Epithelial cell of esophagus (primary cell): Measurements from ENCODE around the gene PGA3.
"Not testable (repeated sequence)": the region's sequence is repeated elsewhere in the genome, so short reads cannot be mapped to it uniquely, and the experiment has no call there.

Experiments
- DNase-seq: peaks from one replicate; pipeline ENCODE4 v3.0.0; 2010; ENCODE audit warnings: low read depth
- H3K4me3 ChIP-seq: 2 replicates; pipeline ENCODE4 v1.5.1; 2011; ENCODE audit warnings: mild to moderate bottlenecking, low read length, control low read depth
- TF ChIP-seq, protein P1 (sequence below): IDR thresholded peaks from 2 replicates; pipeline ENCODE4 v1.5.1; 2011; ENCODE audit warnings: low read depth, mild to moderate bottlenecking, low read length, control low read depth, inconsistent platforms; ENCODE audit not compliant: insufficient read depth; ENCODE audit errors: missing control alignments

PGA3 gene

DNA sequence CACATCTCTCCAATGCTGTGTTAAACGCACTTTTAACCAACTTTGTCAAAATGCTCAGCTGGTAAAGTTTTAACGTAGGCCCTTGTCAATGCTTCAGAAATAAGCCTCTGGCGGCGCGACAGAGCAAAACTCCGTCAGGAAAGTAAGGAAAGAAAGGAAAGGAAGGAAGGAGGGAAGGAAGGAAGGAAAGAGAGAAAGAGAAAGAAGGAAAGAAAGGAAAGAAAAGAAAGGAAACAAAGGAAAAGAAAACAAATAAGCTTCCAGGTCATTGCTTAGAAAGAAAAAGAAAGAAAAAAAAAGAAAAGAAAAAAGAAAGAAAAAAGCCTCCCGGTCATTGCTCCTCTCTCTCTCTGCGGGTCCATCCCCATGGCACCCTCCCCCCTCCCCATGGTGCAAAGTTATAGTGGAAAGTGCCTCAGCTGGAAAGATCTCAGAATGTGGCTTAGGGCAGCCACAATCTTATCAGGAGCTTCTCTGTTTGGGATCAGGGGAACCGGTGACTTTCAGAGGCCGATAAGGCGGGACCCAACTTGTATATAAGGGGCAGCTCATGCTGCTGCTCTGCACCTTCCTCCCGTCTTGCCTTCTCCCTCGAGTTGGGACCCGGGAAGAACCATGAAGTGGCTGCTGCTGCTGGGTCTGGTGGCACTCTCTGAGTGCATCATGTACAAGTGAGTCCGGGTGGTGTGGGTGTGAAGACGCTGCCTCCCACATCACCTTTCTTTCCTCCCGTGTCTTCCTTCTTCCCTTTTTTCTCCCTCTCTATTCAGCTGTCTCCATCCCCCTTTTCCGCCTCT, at the start of gene PGA3:
Gene PGA3, plus strand, starts transcription at position 566 of the 797 bp plus-strand sequence. Its CDS starts 50 bp downstream, at position 616.
- not testable (repeated sequence) for H3K4me3 ChIP-seq

DNA sequence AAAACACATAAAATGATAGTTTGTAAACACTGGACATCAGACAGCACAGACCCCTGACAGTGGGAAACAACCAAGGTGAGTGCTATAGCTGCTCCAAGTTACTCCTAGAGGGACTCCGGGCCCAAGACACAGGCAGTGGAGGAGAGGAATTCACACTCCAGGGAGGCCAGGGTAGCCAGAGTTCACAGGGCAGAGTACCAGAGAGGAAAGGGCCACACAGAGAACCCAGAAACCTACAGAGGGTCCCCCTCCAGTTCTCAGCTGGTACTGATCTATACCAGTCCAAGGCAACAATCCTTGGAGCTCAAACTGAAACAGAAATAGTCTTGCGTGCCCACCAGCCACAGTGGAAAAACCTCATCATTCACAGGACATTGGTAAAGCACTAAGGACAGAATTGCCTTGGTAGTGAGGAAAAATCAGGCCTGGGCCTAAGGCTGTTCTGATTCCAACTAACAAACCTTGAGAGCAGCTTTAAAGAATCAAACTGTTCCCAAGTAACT, 49.7 kb upstream of the PGA3 start:
- TF ChIP-seq, protein P1, sequence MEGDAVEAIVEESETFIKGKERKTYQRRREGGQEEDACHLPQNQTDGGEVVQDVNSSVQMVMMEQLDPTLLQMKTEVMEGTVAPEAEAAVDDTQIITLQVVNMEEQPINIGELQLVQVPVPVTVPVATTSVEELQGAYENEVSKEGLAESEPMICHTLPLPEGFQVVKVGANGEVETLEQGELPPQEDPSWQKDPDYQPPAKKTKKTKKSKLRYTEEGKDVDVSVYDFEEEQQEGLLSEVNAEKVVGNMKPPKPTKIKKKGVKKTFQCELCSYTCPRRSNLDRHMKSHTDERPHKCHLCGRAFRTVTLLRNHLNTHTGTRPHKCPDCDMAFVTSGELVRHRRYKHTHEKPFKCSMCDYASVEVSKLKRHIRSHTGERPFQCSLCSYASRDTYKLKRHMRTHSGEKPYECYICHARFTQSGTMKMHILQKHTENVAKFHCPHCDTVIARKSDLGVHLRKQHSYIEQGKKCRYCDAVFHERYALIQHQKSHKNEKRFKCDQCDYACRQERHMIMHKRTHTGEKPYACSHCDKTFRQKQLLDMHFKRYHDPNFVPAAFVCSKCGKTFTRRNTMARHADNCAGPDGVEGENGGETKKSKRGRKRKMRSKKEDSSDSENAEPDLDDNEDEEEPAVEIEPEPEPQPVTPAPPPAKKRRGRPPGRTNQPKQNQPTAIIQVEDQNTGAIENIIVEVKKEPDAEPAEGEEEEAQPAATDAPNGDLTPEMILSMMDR = no peak
- DNase-seq = no peak
- H3K4me3 ChIP-seq = no peak overlapping the region

More for the DNA sequence above, at the start of gene PGA3:
- not testable (repeated sequence) for DNase-seq

DNA sequence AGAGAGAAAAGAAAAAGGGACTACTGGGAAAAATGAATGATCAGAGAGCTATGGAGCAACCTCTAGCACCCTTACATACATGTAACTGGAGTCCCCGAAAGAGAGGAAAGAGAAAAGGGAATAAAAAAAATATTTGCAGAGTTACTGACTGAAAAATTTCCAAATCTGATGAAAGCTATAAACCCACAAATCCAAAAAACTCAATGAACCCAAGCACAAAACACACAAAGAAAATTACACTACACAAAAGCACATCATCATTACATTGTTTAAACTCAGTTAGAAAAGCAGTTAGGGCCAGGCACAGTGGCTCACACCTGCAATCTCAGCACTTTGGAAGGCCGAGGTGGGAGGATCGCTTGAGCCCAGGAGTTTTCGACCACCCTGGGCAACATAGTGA, 48.8 kb upstream of the PGA3 start:
- H3K4me3 ChIP-seq = no peak overlapping the region
- TF ChIP-seq, protein P1 = no peak
- no peak for DNase-seq

DNA sequence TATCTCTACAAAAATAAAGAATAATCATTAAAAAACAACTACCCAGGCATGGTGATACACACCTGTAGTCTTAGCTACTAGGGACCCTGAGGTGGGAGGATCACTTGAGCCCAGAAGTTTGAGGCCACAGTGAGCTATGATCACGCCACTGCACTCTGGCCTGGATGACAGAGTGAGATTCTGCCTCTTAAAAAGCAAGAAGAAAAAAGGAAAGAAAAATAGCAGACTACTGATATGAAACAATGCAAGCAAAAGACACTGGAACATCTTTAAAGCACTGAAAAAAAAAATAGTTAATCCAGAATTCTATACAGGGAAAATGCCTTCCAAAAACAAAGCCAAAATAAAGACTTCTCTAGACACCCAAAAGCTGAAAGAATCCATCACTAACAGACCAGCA, 48.0 kb upstream of the PGA3 start:
- TF ChIP-seq, protein P1 = no peak
- H3K4me3 ChIP-seq = no peak overlapping the region
- DNase-seq = no peak

DNA sequence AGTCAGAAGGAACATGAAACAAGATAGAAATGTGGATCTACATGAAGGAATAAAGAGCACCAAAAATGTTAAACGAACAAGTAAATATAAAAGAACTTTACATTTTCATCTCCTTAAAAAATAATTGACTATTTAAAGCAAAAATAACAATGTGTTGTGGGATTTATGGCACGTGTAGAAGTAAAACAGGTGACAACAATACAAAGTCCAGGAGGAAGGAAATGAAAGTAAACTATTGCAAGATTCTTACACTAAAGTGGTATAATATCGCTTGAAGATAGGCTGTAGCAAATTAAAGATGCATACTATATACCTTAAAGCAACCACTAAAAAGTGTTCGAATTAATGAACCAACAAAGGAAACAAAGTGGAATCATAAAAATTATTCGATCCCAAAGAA, 47.6 kb upstream of the PGA3 start:
- no peak overlapping the region for H3K4me3 ChIP-seq
- DNase-seq = no peak
- TF ChIP-seq, protein P1 = no peak

DNA sequence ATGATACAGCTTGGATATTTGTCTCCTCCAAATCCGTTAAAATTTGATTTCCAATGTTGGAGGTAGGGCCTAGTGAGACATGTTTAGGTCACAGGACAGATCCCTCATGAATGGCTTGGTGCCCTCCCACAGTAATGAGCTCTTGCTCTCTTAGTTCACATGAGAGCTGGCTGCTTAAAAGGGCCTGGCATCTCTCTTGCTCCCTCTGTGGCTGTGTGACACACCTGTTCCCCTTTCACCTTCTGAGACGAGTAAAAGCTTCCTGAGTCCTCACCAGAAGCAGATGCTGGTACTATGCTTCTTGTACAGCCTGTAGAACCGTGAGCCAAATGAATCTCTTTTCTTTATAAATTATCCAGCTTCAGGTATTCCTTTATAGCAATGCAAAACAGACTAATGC, 45.6 kb upstream of the PGA3 start:
- DNase-seq = no peak
- TF ChIP-seq, protein P1 = no peak
- no peak overlapping the region for H3K4me3 ChIP-seq

DNA sequence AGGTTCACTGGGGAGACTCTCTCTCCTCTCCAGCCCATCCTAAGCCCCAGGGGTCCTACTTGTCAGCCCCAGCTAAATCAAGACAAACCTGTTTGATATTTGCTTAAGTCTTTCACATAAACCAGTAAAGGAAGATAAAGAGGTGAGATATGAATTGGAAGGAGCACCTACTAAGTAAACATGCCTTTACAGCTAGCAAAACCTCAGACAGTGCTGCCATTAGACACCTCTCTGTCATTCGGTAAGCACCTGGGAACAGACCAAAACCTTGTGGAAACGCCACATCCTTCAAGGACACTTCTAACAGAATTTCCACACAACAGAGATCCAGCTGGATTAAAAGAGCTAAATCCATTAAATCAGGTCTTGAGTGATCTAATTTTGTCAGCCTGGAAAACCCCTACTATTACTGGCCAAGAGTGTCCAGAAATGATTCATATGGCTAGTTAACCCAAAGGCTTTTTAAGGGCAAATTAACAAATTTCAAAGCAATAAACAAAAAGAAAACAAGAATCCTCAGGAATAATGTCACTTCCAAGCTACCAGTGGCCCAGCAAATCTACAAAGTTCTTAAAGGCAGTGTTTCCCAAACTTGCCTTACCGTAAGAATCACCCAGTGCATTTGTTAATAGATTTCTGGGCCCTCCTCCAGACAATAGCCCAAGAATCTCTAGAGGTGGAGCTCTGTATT, 44.5 kb upstream of the PGA3 start:
- TF ChIP-seq, protein P1 = no peak
- peak; percentile 74 for DNase-seq
- H3K4me3 ChIP-seq = peak overlapping the region; percentile 1
